ENCODE data around the gene SSNA1.

SSNA1 gene

DNA sequence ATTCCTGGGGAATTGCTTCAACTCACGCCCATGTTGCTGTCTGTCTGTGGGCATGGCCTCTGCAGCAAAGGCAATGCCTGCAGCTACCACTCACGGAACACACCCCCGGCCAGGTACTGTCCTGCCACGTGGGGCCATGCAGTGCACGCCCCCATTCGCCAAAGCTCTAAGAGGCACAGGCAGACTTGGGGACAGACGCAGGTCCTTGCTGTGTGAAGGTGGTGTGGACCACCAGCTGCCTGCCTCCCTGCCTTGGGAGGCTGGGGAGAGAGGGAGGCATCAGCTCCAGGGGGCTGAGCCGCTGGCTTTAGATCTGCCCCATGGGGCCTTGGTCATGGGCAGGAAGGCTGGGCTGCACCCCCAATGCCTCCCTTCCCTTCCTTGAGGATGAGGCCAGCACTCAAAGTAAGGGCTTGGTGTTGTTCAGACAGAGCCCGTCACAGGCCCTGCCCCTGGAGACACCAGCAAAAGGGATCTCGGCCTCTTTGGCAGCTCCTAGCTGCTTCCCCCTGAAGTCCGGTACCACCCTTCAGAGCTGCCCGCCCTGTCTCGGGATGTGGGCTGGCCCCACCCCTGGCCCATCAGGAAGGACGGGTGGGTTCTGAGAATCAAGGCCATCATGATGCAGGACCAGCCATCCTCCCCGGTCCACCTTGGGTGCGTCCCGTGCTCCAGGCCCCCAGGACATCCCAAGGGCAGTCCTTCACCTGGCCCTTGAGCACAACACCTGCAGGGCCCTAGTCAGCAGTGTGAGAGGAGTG lies 47.2 kb upstream of the SSNA1 start:
- Histone ChIP-seq H3K36me3 (ENCODE audit: low read depth) (no peaks in the 10 kb centered on the region), H3K4me1 (ENCODE audit: insufficient read depth, poor library complexity, severe bottlenecking) (no peaks in the 10 kb centered on the region), H3K27me3 (ENCODE audit: insufficient read depth, poor library complexity, severe bottlenecking) (peaks cover 55% of the 10 kb centered on the region), H3K4me3 (ENCODE audit: severe bottlenecking) (no peak overlapping the region), H3K27ac (ENCODE audit: poor library complexity, severe bottlenecking) (no peak overlapping the region), H3K9me3 (ENCODE audit: severe bottlenecking) (no peaks in the 10 kb centered on the region)
- DNase-seq (ENCODE audit: low spot score) = peak; percentile 59
- ATAC-seq (ENCODE audit: low read depth) = no peak
- TF ChIP-seq, protein P1, sequence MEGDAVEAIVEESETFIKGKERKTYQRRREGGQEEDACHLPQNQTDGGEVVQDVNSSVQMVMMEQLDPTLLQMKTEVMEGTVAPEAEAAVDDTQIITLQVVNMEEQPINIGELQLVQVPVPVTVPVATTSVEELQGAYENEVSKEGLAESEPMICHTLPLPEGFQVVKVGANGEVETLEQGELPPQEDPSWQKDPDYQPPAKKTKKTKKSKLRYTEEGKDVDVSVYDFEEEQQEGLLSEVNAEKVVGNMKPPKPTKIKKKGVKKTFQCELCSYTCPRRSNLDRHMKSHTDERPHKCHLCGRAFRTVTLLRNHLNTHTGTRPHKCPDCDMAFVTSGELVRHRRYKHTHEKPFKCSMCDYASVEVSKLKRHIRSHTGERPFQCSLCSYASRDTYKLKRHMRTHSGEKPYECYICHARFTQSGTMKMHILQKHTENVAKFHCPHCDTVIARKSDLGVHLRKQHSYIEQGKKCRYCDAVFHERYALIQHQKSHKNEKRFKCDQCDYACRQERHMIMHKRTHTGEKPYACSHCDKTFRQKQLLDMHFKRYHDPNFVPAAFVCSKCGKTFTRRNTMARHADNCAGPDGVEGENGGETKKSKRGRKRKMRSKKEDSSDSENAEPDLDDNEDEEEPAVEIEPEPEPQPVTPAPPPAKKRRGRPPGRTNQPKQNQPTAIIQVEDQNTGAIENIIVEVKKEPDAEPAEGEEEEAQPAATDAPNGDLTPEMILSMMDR (IDR thresholded peaks at IDR 0.05; ENCODE audit: poor library complexity, severe bottlenecking) = no peak

- peak; percentile 51 for DNase-seq (ENCODE audit: low spot score)
- peaks cover 51% of the 10 kb centered on the region for H3K27me3 ChIP-seq (ENCODE audit: insufficient read depth, poor library complexity, severe bottlenecking)
These were observed 46.2 kb upstream of the SSNA1 start for GRCh38 chr9:137141976-137142936.

DNA sequence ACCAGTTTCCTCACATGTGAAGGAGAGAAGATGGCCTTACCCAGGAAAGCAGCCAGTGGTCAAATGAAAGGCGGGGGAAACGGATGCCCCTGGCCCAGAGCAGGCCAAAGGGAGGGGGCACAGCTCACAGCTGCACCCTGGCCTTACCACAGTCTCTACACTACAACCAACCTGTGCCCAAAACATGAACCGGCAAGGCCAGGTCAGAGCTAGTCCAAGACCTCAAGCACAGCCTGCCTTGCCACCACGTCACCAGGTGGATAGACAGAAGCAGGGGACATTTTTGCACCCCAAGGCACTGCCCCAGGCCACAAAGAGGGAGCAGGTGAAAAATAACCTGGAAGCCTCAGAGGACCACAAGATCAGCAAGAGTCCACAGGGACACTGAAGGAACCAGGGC lies 45.0 kb upstream of the SSNA1 start:
- Histone ChIP-seq H3K4me1 (ENCODE audit: insufficient read depth, poor library complexity, severe bottlenecking) (no peaks in the 10 kb centered on the region), H3K27me3 (ENCODE audit: insufficient read depth, poor library complexity, severe bottlenecking) (peaks cover 38% of the 10 kb centered on the region), H3K27ac (ENCODE audit: poor library complexity, severe bottlenecking) (no peak overlapping the region), H3K36me3 (ENCODE audit: low read depth) (no peaks in the 10 kb centered on the region), H3K4me3 (ENCODE audit: severe bottlenecking) (no peak overlapping the region), H3K9me3 (ENCODE audit: severe bottlenecking) (no peaks in the 10 kb centered on the region)
- TF ChIP-seq, protein P1 (IDR thresholded peaks at IDR 0.05; ENCODE audit: poor library complexity, severe bottlenecking) = no peak
- DNase-seq (ENCODE audit: low spot score) = no peak
- no peak for ATAC-seq (ENCODE audit: low read depth)

More at GRCh38 chr9:137141976-137142936, 46.2 kb upstream of the SSNA1 start:
- Histone ChIP-seq H3K27ac (ENCODE audit: poor library complexity, severe bottlenecking) (no peak overlapping the region), H3K36me3 (ENCODE audit: low read depth) (no peaks in the 10 kb centered on the region), H3K4me3 (ENCODE audit: severe bottlenecking) (no peak overlapping the region), H3K9me3 (ENCODE audit: severe bottlenecking) (no peaks in the 10 kb centered on the region), H3K4me1 (ENCODE audit: insufficient read depth, poor library complexity, severe bottlenecking) (no peaks in the 10 kb centered on the region)
- no peak for ATAC-seq (ENCODE audit: low read depth)
- TF ChIP-seq, protein P1 (IDR thresholded peaks at IDR 0.05; ENCODE audit: poor library complexity, severe bottlenecking) = no peak

DNA sequence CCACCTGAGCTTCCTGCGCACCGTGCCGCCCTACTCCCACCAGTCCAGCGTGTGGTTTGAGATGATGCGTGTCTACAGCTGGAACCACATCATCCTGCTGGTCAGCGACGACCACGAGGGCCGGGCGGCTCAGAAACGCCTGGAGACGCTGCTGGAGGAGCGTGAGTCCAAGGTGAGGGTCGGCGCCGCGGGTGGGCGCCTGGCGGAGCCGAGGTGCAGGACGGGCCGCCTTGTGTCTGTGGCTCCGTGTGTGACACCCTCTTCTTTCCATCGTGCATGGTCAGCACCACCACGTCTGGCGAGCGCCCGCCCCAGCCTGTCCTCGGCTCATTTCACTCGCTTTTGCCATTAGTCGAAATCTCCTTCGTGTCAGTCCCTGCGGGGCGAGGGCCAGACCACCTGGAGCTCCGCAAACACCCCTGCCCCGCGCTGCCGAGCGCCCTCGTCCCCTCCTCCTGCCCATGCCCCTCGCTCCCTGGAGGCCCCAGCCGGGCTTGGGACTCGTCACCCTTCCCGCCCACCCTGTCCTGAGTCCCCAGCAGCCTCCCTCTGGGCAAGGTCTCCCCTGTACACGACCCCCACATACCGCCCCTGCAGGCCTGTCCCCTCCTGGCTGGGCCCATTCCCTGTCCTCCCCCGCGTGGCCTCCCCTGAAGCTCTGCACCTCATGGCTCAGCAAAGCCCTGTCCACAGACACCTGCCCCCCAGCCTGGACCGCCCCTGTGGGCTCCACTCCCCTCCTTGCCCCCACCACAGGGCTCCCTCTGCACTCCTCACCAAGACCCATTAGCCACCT lies 42.5 kb upstream of the SSNA1 start:
- no peak overlapping the region for H3K4me3 ChIP-seq (ENCODE audit: severe bottlenecking)
- 0 out of 3 replicates have a peak, but pooled peaks have one; percentile 5 for ATAC-seq (ENCODE audit: low read depth)
- no peaks in the 10 kb centered on the region for H3K4me1 ChIP-seq (ENCODE audit: insufficient read depth, poor library complexity, severe bottlenecking)
- no peak overlapping the region for H3K27ac ChIP-seq (ENCODE audit: poor library complexity, severe bottlenecking)
- no peaks in the 10 kb centered on the region for H3K36me3 ChIP-seq (ENCODE audit: low read depth)
- TF ChIP-seq, protein P1 (IDR thresholded peaks at IDR 0.05; ENCODE audit: poor library complexity, severe bottlenecking) = no peak
- peak; percentile 57 for DNase-seq (ENCODE audit: low spot score)
- no peaks in the 10 kb centered on the region for H3K9me3 ChIP-seq (ENCODE audit: severe bottlenecking)
- peaks cover 16% of the 10 kb centered on the region for H3K27me3 ChIP-seq (ENCODE audit: insufficient read depth, poor library complexity, severe bottlenecking)
